DOHH2 (cell line): ENCODE results near the gene MAP1B.

Experiments used
- EZH2phosphoT487 ChIP-seq: fragments of 200-600 bp; sonication (generic); IDR thresholded peaks from 2 replicates; pipeline ENCODE4 v1.6.1; 2017; ENCODE audit warnings: borderline replicate concordance, mild to moderate bottlenecking, antibody characterized with exemption, low read length, moderate library complexity, mixed read lengths
- TF ChIP-seq, protein P1 (sequence below): fragments of 200-600 bp; sonication (generic); IDR thresholded peaks from one replicate; pipeline ENCODE4 v1.5.1; 2014; ENCODE audit warnings: antibody characterized with exemption, mild to moderate bottlenecking, low read depth, low read length; ENCODE audit not compliant: poor library complexity, severe bottlenecking

DNA sequence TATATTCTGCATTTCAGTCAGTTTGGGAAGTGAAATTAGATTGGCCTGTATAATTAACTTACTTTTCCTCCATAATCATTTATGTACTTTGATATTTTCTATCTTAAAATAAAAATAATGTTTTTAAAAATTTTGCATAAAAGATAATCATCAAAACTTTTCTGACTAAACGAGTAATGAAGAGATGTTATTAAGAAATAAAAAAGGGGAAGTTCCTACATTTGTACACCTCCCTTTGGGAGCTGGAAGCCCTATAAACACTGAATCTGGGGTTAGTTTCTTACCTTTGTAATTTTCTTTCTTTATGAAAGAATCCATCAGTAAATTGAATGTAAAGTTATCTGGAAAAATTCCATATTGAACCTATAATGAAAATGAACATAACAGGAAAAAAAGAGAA is 126.6 kb downstream of the MAP1B start:
- TF ChIP-seq EZH2phosphoT487 = no peak
- TF ChIP-seq, protein P1, sequence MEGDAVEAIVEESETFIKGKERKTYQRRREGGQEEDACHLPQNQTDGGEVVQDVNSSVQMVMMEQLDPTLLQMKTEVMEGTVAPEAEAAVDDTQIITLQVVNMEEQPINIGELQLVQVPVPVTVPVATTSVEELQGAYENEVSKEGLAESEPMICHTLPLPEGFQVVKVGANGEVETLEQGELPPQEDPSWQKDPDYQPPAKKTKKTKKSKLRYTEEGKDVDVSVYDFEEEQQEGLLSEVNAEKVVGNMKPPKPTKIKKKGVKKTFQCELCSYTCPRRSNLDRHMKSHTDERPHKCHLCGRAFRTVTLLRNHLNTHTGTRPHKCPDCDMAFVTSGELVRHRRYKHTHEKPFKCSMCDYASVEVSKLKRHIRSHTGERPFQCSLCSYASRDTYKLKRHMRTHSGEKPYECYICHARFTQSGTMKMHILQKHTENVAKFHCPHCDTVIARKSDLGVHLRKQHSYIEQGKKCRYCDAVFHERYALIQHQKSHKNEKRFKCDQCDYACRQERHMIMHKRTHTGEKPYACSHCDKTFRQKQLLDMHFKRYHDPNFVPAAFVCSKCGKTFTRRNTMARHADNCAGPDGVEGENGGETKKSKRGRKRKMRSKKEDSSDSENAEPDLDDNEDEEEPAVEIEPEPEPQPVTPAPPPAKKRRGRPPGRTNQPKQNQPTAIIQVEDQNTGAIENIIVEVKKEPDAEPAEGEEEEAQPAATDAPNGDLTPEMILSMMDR = no peak
